ENCODE results near the gene GREB1.

Gene GREB1

GRCh38 chr2:11533278-11534070, at the start of gene GREB1:
TSS of gene GREB1 (plus strand) at chr2:11534045. CDS start at chr2:11556615, 22,570 bp downstream.
- DNase-seq (ENCODE audit: low read depth), result no peak

- no peak for DNase-seq (ENCODE audit: low read depth)
Measured at GRCh38 chr2:11488809-11489208, 45.0 kb upstream of the GREB1 start.

- no peak for DNase-seq (ENCODE audit: low read depth)
Measured at GRCh38 chr2:11490194-11490593, 43.7 kb upstream of the GREB1 start.

GRCh38 chr2:11491348-11491933, 42.4 kb upstream of the GREB1 start:
- DNase-seq (ENCODE audit: low read depth), result no peak

GRCh38 chr2:11492244-11492643, 41.6 kb upstream of the GREB1 start:
- DNase-seq (ENCODE audit: low read depth), result no peak

- DNase-seq (ENCODE audit: low read depth), result no peak
Measured at GRCh38 chr2:11492720-11493119, 41.1 kb upstream of the GREB1 start.

GRCh38 chr2:11493282-11493681, 40.6 kb upstream of the GREB1 start:
- DNase-seq (ENCODE audit: low read depth), result no peak

- no peak for DNase-seq (ENCODE audit: low read depth)
Measured at GRCh38 chr2:11494310-11494709, 39.5 kb upstream of the GREB1 start.

- no peak for DNase-seq (ENCODE audit: low read depth)
Measured at GRCh38 chr2:11495844-11496681, 37.8 kb upstream of the GREB1 start.

- DNase-seq (ENCODE audit: low read depth), result no peak
Measured at GRCh38 chr2:11498543-11499034, 35.3 kb upstream of the GREB1 start.

- DNase-seq (ENCODE audit: low read depth), result no peak
Measured at GRCh38 chr2:11499081-11499743, 34.6 kb upstream of the GREB1 start.

- DNase-seq (ENCODE audit: low read depth), result no peak
Measured at GRCh38 chr2:11500702-11501303, 33.0 kb upstream of the GREB1 start.

GRCh38 chr2:11502740-11503292, 31.0 kb upstream of the GREB1 start:
- no peak for DNase-seq (ENCODE audit: low read depth)

- no peak for DNase-seq (ENCODE audit: low read depth)
Measured at GRCh38 chr2:11503354-11503927, 30.4 kb upstream of the GREB1 start.

- no peak for DNase-seq (ENCODE audit: low read depth)
Measured at GRCh38 chr2:11505652-11506610, 27.9 kb upstream of the GREB1 start.

GRCh38 chr2:11506611-11506969, 27.3 kb upstream of the GREB1 start:
- DNase-seq (ENCODE audit: low read depth), result no peak

- no peak for DNase-seq (ENCODE audit: low read depth)
Measured at GRCh38 chr2:11507517-11507916, 26.3 kb upstream of the GREB1 start.

GRCh38 chr2:11508279-11508678, 25.6 kb upstream of the GREB1 start:
- no peak for DNase-seq (ENCODE audit: low read depth)

GRCh38 chr2:11509657-11510360, 24.0 kb upstream of the GREB1 start:
- DNase-seq (ENCODE audit: low read depth), result no peak

All from stimulated activated CD4-positive, alpha-beta T cell treated with anti-CD3 and anti-CD28 coated beads, Interleukin-2, amount 100 ng/mL, for 4 hours (primary cell).